Ramos (cell line): ENCODE measurements around the gene PPM1H.
"Not testable (repeated sequence)": the region's sequence is repeated elsewhere in the genome, so short reads cannot be mapped to it uniquely, and the experiment has no call there.

Experiments
- in situ Hi-C: fragments of 300-500 bp; cut with MboI; formaldehyde crosslinking; loops from one replicate; pipeline ENCODE4 v1.14.3; 2022; ENCODE audit warnings: low sequenced_read_pairs; ENCODE audit not compliant: unreplicated experiment

Gene PPM1H

GRCh38 chr12:62934799-62935674 is at the start of gene PPM1H:
Gene PPM1H (minus strand): TSS chr12:62935150. CDS start chr12:62934736, 414 bp downstream.
- in situ Hi-C loops, result no loop called here

GRCh38 chr12:62983594-62983993 is 48.6 kb upstream of the PPM1H start:
- in situ Hi-C loops, result no loop called here

- in situ Hi-C loops, result no loop called here
Measured at GRCh38 chr12:62978768-62979167, 43.8 kb upstream of the PPM1H start.

- in situ Hi-C loops, result no loop called here
Measured at GRCh38 chr12:62977883-62978282, 42.9 kb upstream of the PPM1H start.

GRCh38 chr12:62977418-62977817 is 42.5 kb upstream of the PPM1H start:
- in situ Hi-C loops, result no loop called here

- in situ Hi-C loops, result no loop called here
Measured at GRCh38 chr12:62976110-62976662, 41.2 kb upstream of the PPM1H start.

- in situ Hi-C loops, result no loop called here
Measured at GRCh38 chr12:62971769-62972525, 37.0 kb upstream of the PPM1H start.

GRCh38 chr12:62969695-62970094 is 34.7 kb upstream of the PPM1H start:
- in situ Hi-C loops, result no loop called here

GRCh38 chr12:62967701-62968100 is 32.8 kb upstream of the PPM1H start:
- in situ Hi-C loops, result no loop called here

- in situ Hi-C loops, result no loop called here
Measured at GRCh38 chr12:62966990-62967506, 32.1 kb upstream of the PPM1H start.

- in situ Hi-C loops, result not testable (repeated sequence)
Measured at GRCh38 chr12:62966446-62966989, 31.6 kb upstream of the PPM1H start.

- in situ Hi-C loops, result not testable (repeated sequence)
Measured at GRCh38 chr12:62965700-62966099, 30.8 kb upstream of the PPM1H start.

GRCh38 chr12:62965242-62965641 is 30.3 kb upstream of the PPM1H start:
- in situ Hi-C loops, result not testable (repeated sequence)

- in situ Hi-C loops, result no loop called here
Measured at GRCh38 chr12:62963486-62964041, 28.6 kb upstream of the PPM1H start.

GRCh38 chr12:62960324-62960723 is 25.4 kb upstream of the PPM1H start:
- in situ Hi-C loops, result no loop called here

GRCh38 chr12:62959745-62960144 is 24.8 kb upstream of the PPM1H start:
- in situ Hi-C loops, result no loop called here

- in situ Hi-C loops, result no loop called here
Measured at GRCh38 chr12:62957233-62957953, 22.4 kb upstream of the PPM1H start.

GRCh38 chr12:62955678-62956077 is 20.7 kb upstream of the PPM1H start:
- in situ Hi-C loops, result no loop called here

GRCh38 chr12:62950317-62950716 is 15.4 kb upstream of the PPM1H start:
- in situ Hi-C loops, result no loop called here

- in situ Hi-C loops, result no loop called here
Measured at GRCh38 chr12:62948123-62948522, 13.2 kb upstream of the PPM1H start.
